Fibroblast of lung (primary cell): ENCODE measurements around the gene MSANTD1. TPM values are rescaled to one million over a fixed set of nuclear protein-coding genes. Genes with fewer than 3 reads are reported as not detected.

Source experiments
- DNase-seq, 2 donors: peaks; one replicate each; pipeline versions ENCODE4 v3.0.0 to v3.0.0-alpha.2; 2010; ENCODE audit warnings: low read depth in 2 of 2
- H2AFZ ChIP-seq: 2 replicates; pipeline ENCODE4 v1.5.1; 2012; ENCODE audit warnings: low read length, control low read depth, inconsistent platforms
- H3K27ac ChIP-seq: 2 replicates; pipeline ENCODE4 v1.5.1; 2011; ENCODE audit warnings: low read length, control low read depth; ENCODE audit not compliant: insufficient read depth
- H3K27me3 ChIP-seq: 2 replicates; pipeline ENCODE4 v1.5.1; 2011; ENCODE audit warnings: mild to moderate bottlenecking, low read length; ENCODE audit not compliant: control insufficient read depth, insufficient read depth
- H3K36me3 ChIP-seq: 2 replicates; pipeline ENCODE4 v1.5.1; 2011; ENCODE audit warnings: low read length; ENCODE audit not compliant: control insufficient read depth, insufficient read depth
- H3K4me1 ChIP-seq: 2 replicates; pipeline ENCODE4 v1.5.1; 2011; ENCODE audit warnings: low read length; ENCODE audit not compliant: control insufficient read depth, insufficient read depth; ENCODE audit errors: extremely low read depth
- H3K4me2 ChIP-seq: 2 replicates; pipeline ENCODE4 v1.5.1; 2011; ENCODE audit warnings: low read length, control low read depth; ENCODE audit not compliant: insufficient read depth; ENCODE audit errors: extremely low read depth
- H3K4me3 ChIP-seq, 4 experiments: fragments of 200-600 bp in 1 of 4; sonication (generic) in 1 of 4; replicated peaks in 1 of 4; 2 replicates each; pipeline ENCODE4 v1.5.1; 2011 to 2016; ENCODE audit warnings: low read length in 4 of 4, low read depth in 3 of 4, mild to moderate bottlenecking in 3 of 4, control low read depth in 2 of 4, inconsistent platforms in 1 of 4, mixed read lengths in 1 of 4; ENCODE audit not compliant: insufficient read depth in 1 of 4; ENCODE audit errors: control extremely low read depth in 1 of 4
- H3K79me2 ChIP-seq: 2 replicates; pipeline ENCODE4 v1.5.1; 2012; ENCODE audit warnings: mild to moderate bottlenecking, low read length, inconsistent platforms; ENCODE audit not compliant: control insufficient read depth, insufficient read depth
- H3K9ac ChIP-seq: 2 replicates; pipeline ENCODE4 v1.5.1; 2011; ENCODE audit warnings: mild to moderate bottlenecking, low read length, control low read depth; ENCODE audit not compliant: insufficient read depth
- H3K9me3 ChIP-seq: 2 replicates; pipeline ENCODE4 v1.5.1; 2012; ENCODE audit warnings: low read depth, low read length; ENCODE audit not compliant: control insufficient read depth, insufficient read depth
- H4K20me1 ChIP-seq: 2 replicates; pipeline ENCODE4 v1.5.1; 2011; ENCODE audit warnings: low read length; ENCODE audit not compliant: control insufficient read depth, insufficient read depth; ENCODE audit errors: extremely low read depth
- CTCF ChIP-seq, 2 donors: IDR thresholded peaks in 1 of 2; conservative IDR thresholded peaks in 1 of 2; 1 replicate in 1 of 2; 2 replicates in 1 of 2; pipeline ENCODE4 v1.5.1; 2011 to 2012; ENCODE audit warnings: low read length in 2 of 2, control low read depth in 1 of 2, inconsistent platforms in 1 of 2, low read depth in 1 of 2, mild to moderate bottlenecking in 1 of 2
- EZH2 ChIP-seq: IDR thresholded peaks from 2 replicates; pipeline ENCODE4 v1.5.1; 2012; ENCODE audit warnings: low read length, control low read depth, mild to moderate bottlenecking; ENCODE audit errors: missing control alignments
- polyA plus RNA-seq, 2 donors: library from polyadenylated mRNA; depleted of rRNA in 1 of 2; stranded (reverse) in 1 of 2; unstranded in 1 of 2; fragments of >200 nt; gene quantifications; 2 replicates each; pipeline ENCODE4 v1.2.1, GENCODE V29; 2011 to 2012; ENCODE audit warnings: missing spikeins in 1 of 2
- total RNA-seq: library from RNA; depleted of rRNA; stranded (reverse); fragments of >200 nt; gene quantifications from 2 replicates; pipeline ENCODE4 v1.2.1, GENCODE V29; 2014

The MSANTD1 gene
- total and polyA plus RNA-seq, 2 donors (not counting 1 experiment from before 2014, with no cell fraction given): 0.50 TPM; not detected in 1

- Histone ChIP-seq H3K79me2 (no peaks in the 10 kb centered on the region), H3K27ac (no peak overlapping the region), H3K36me3 (no peaks in the 10 kb centered on the region), H3K9me3 (no peaks in the 10 kb centered on the region), H2AFZ (no peak overlapping the region), H3K4me2 (no peak overlapping the region), H3K9ac (no peak overlapping the region), H3K4me1 (no peaks in the 10 kb centered on the region), H4K20me1 (no peaks in the 10 kb centered on the region), H3K27me3 (no peaks in the 10 kb centered on the region), H3K4me3 (no peak overlapping the region)
- TF ChIP-seq EZH2 (no peak), CTCF (conservative IDR thresholded peaks at IDR 0.05 in 1 of 2, IDR thresholded peaks at IDR 0.05 in 1 of 2; ENCODE audit: low read depth in 1 of 2, low read length in 2 of 2) (no peak)
- DNase-seq: no peak
Observed at GRCh38 chr4:3266076-3266475, 17.1 kb downstream of the MSANTD1 start.

- no peak for DNase-seq
Observed at GRCh38 chr4:3267576-3268394, 18.8 kb downstream of the MSANTD1 start.

More at GRCh38 chr4:3267576-3268394, 18.8 kb downstream of the MSANTD1 start:
- no peaks in the 10 kb centered on the region for H3K36me3 ChIP-seq
- no peaks in the 10 kb centered on the region for H4K20me1 ChIP-seq
- H3K9ac ChIP-seq: no peak overlapping the region
- no peaks in the 10 kb centered on the region for H3K9me3 ChIP-seq
- H3K27ac ChIP-seq: no peak overlapping the region
- no peak overlapping the region for H2AFZ ChIP-seq
- no peaks in the 10 kb centered on the region for H3K27me3 ChIP-seq
- TF ChIP-seq CTCF (conservative IDR thresholded peaks at IDR 0.05 in 1 of 2, IDR thresholded peaks at IDR 0.05 in 1 of 2; ENCODE audit: low read depth in 1 of 2, low read length in 2 of 2) (no peak), EZH2 (no peak)
- H3K4me3 ChIP-seq: no peak overlapping the region
- H3K79me2 ChIP-seq: no peaks in the 10 kb centered on the region
- H3K4me2 ChIP-seq: no peak overlapping the region
- H3K4me1 ChIP-seq: no peaks in the 10 kb centered on the region
